Muscle layer of duodenum (tissue), 2 donors: Measurements from ENCODE around the gene OSMR.
"Not testable (repeated sequence)": the region's sequence is repeated elsewhere in the genome, so short reads cannot be mapped to it uniquely, and the experiment has no call there.

Experiments used
- H3K27ac ChIP-seq: one replicate; pipeline ENCODE4 v1.7.0; 2013; ENCODE audit warnings: mild to moderate bottlenecking, low read length
- H3K27me3 ChIP-seq: one replicate; pipeline ENCODE4 v1.7.0; 2013; ENCODE audit warnings: low read depth, mild to moderate bottlenecking, control low read depth, low read length
- H3K36me3 ChIP-seq, 2 donors: one replicate each; pipeline ENCODE4 v1.7.0; 2013; ENCODE audit warnings: low read length in 2 of 2, control low read depth in 1 of 2, mild to moderate bottlenecking in 1 of 2; ENCODE audit not compliant: insufficient read depth in 2 of 2, control insufficient read depth in 1 of 2
- H3K4me1 ChIP-seq, 2 donors: one replicate each; pipeline ENCODE4 v1.7.0; 2013; ENCODE audit warnings: low read length in 2 of 2, mild to moderate bottlenecking in 2 of 2, control low read depth in 1 of 2, moderate library complexity in 1 of 2; ENCODE audit not compliant: insufficient read depth in 2 of 2, control insufficient read depth in 1 of 2
- H3K4me3 ChIP-seq, 2 donors: one replicate each; pipeline ENCODE4 v1.7.0; 2013; ENCODE audit warnings: low read length in 2 of 2, low read depth in 1 of 2, mild to moderate bottlenecking in 1 of 2
- H3K9me3 ChIP-seq, 2 donors: one replicate each; pipeline ENCODE4 v1.7.0; 2013; ENCODE audit warnings: low read length in 2 of 2, control low read depth in 1 of 2, mild to moderate bottlenecking in 1 of 2; ENCODE audit not compliant: control insufficient read depth in 1 of 2
- donor health status: healthy.

Gene OSMR

DNA sequence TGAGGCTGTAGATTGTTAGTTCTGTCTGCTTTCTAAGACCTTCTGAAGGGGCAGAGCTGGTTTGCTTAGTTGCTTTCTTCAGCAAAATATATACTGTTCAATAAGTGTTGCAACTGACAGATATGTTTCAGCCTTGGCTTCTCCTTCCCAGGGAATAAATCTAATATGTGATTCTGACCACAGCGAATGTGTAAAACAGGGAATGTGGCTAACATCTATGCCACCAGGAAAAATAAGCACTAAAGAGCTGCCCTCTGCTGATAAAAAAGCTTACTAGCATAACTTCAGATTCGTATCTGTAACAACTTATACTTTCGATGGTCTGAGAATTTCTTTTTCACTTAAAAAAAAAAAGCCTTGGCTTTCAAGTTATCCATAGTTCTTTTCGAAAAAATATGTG lies 13.0 kb upstream of the OSMR start:
- H3K4me1 ChIP-seq, result peaks cover 0 to 5% of the 10 kb centered on the region in 2 donors
- no peaks in the 10 kb centered on the region for H3K9me3 ChIP-seq
- no peak overlapping the region for H3K27ac ChIP-seq
- H3K27me3 ChIP-seq, result no peaks in the 10 kb centered on the region
- H3K4me3 ChIP-seq, result no peak overlapping the region
- no peaks in the 10 kb centered on the region for H3K36me3 ChIP-seq

DNA sequence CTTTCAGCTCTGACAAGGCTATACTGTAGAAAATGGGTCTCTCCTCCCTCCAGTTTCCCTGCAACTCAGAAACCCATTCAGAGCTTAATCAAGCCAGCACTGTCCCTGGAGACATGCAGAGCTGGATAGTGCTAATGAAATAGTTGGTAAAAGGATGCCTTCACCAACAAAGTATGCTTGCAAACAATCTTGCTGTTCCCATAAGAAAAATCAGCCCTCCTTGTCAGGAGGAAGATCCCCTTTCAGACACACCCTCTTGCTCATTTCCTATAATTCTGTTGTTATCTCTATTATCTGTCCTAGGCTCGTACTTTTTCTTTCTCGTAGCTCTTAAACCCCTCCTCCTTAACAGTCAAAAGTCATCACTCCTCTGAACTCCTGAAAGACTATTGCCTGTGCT lies 9.9 kb upstream of the OSMR start:
- H3K27ac ChIP-seq, result no peak overlapping the region
- no peak overlapping the region for H3K4me3 ChIP-seq
- no peaks in the 10 kb centered on the region for H3K27me3 ChIP-seq
- H3K9me3 ChIP-seq, result no peaks in the 10 kb centered on the region
- H3K36me3 ChIP-seq, result no peaks in the 10 kb centered on the region
- peaks cover 0 to 5% of the 10 kb centered on the region in 2 donors for H3K4me1 ChIP-seq

DNA sequence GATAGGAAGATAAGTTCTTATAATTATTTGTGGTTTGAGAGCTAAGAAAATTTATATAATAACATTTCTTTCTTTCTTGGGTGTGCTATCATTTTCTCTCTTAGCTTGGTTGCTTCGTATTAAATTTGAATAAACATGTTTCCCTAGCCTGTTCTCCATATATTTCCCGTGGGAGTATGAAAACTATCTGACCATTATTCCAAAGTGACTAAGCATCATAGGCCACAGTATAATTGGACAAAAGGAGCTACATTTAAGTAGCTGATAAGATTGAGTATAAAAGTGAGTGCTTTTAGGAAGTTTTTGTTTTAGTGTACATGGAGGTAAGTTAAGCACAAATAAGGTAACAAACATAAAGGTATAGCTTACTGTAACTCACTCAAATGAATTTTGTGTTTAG lies 8.4 kb upstream of the OSMR start:
- Histone ChIP-seq H3K27ac (no peak overlapping the region), H3K4me3 (no peak overlapping the region), H3K4me1 (no peaks in the 10 kb centered on the region), H3K9me3 (no peaks in the 10 kb centered on the region), H3K36me3 (no peaks in the 10 kb centered on the region), H3K27me3 (no peaks in the 10 kb centered on the region)

DNA sequence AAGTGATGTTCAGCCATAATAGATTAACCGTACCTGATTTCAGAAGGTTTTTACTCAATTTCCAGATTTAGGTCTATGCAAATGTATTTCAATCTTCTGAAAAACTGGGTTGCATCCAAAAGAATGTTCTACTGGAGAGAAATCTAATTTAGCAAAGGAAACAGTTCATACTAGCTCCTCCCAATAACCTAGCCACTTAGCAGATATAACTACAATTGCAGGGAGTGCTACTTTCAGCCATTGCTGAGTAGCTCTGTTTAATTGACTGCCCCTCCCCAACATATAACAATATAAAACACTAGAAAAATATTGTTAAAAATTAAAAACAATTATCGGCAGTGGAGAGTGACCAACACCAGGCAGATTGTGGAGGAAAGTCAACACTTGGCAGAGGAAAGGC lies 7.9 kb upstream of the OSMR start:
- no peaks in the 10 kb centered on the region for H3K36me3 ChIP-seq
- H3K9me3 ChIP-seq, result no peaks in the 10 kb centered on the region
- no peaks in the 10 kb centered on the region for H3K27me3 ChIP-seq
- no peak overlapping the region for H3K4me3 ChIP-seq
- H3K4me1 ChIP-seq, result no peaks in the 10 kb centered on the region
- H3K27ac ChIP-seq, result no peak overlapping the region

DNA sequence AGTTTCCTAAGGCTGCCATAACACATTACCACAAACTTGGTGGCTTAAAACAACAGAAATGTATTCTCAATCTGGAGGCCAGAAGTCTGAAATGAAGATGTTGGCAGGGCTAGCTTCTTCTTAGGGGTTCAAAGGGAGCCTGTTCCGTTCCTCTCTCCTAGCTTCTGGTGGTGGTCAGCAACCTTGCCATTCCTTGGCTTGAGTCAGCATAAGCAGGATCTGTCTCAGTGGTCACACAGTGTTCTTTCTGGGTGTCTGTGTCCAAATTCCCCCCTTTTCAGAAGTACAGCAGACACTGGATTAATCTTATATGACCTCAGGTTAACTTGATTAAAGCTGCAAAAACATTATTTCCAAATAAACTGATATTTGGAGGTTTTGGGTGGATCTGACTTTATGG lies 2.1 kb upstream of the OSMR start:
- Histone ChIP-seq H3K36me3 (no peaks in the 10 kb centered on the region), H3K4me1 (no peaks in the 10 kb centered on the region), H3K27ac (no peak overlapping the region), H3K27me3 (no peaks in the 10 kb centered on the region), H3K9me3 (no peaks in the 10 kb centered on the region), H3K4me3 (no peak overlapping the region)

DNA sequence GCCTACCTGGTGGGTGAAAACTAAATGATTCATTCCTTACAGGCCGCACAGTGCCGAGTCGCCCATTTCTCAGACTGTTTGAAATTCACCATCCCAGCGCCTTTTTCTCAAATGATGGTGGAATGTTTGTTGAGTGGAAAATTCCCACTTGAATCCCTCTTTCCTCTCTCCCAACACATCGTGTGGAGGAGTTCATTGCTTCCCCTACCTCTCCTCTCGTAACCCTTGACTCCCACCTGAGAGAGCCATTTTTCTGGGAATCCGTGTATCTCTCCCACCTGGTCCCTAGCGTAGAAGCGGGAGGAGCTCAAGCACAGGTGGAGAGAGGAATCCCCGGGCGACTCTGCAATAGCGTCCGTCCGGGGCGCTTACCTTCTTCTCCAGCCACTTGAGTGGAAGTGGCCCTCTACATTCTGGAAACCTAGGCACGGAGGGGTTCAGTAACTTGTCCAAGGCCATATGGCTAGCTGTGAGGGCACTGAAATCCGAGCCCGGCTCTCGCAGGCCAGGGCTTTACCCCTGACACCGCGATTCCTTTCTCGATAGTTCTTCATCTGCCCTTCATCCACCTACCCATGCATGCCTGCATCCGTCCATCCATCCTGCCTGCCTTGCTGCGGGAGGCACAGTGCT lies 683 bp downstream of the OSMR start:
- Histone ChIP-seq H3K36me3 (peaks cover 0 to 4% of the 10 kb centered on the region in 2 donors), H3K27ac (peak overlapping the region; percentile 64), H3K4me1 (no peaks in the 10 kb centered on the region), H3K9me3 (peaks cover 0 to 3% of the 10 kb centered on the region in 2 donors), H3K4me3 (peak overlapping the region; percentile 63 to 91), H3K27me3 (no peaks in the 10 kb centered on the region)

DNA sequence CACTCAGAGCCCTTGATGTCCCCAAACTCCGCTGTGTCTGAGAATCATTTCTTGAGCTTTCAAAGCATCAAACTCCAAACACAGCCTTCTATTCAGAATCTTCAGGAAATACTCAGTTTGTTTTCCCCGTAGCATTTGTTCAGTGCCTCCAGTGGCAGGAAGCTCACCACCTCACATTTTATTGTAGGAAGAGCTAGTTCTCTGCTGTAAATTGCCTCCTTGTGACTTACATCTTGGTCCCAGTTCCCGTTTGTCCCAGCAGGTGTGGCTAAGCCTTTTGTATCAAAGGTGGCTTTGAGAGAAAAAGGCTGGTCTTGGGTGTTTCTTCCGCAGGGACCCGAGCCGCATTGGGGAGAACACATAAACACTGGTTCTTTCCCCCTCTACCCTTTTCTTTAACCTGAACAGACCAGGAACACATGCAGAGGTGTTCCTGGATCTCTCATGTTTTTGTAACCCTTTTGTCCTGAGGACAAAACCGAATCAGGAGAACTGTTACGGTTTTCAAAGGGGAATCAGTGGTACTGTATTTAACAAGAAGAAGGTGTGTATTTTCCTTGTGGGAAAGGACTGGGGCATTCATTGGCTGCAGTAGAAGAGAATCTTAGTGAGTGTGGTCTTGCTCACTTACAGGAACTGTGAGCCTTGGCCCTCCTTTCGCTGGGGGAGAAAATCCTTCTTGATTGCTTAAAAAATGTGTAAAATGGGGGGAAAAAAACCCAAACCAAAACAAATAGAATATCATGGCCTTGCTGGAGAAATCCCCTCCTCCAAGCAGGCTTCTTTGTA lies 1.9 kb downstream of the OSMR start:
- H3K4me1 ChIP-seq, result no peaks in the 10 kb centered on the region
- peak overlapping the region; percentile 64 for H3K27ac ChIP-seq
- H3K4me3 ChIP-seq, result peak overlapping the region; percentile 63 to 91
- no peaks in the 10 kb centered on the region for H3K27me3 ChIP-seq
- H3K9me3 ChIP-seq, result peaks cover 0 to 5% of the 10 kb centered on the region in 2 donors
- H3K36me3 ChIP-seq, result peaks cover 0 to 6% of the 10 kb centered on the region in 2 donors

DNA sequence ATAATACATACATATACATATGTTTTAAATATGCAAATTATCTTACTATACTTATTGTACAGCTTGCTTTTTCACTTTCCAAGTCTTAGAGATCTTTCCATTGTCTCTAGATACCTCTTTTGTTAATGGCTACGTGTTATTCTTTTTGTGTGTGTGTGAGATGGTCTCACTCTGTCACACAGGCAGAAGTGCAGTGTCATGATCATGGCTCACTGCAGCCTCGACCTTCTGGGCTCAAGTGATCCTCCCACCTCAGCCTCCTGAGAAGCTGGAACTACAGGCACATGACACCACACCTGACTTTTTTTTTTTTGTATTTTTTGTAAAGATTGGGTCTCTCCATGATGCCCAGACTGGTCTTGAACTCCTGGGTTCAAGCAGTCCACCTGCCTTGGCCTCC lies 2.8 kb downstream of the OSMR start:
- Histone ChIP-seq H3K9me3 (peaks cover 0 to 5% of the 10 kb centered on the region in 2 donors), H3K4me3 (peak overlapping the region in 1 of 2 donors; percentile 19), H3K27ac (no peak overlapping the region), H3K4me1 (no peaks in the 10 kb centered on the region), H3K36me3 (peaks cover 0 to 6% of the 10 kb centered on the region in 2 donors), H3K27me3 (no peaks in the 10 kb centered on the region)

DNA sequence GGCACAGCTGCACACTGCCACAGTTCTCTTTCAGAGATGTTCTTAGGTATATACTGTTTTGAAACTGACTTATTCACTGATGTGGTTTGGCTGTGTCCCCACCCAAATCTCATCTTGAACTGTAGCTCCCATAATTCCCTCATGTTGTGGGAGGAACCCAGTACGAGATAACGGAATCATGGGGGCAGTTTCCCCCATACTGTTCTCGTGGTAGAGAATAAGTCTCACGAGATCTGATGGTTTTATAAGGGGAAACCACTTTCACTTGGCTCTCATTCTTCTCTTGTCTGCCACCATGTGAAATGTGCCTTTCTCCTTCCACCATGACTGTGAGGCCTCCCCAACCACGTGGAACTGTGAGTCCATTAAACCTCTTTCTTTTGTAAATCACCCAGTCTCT lies 5.8 kb downstream of the OSMR start:
- H3K4me1 ChIP-seq, H3K27me3 ChIP-seq, H3K4me3 ChIP-seq, H3K36me3 ChIP-seq, H3K27ac ChIP-seq, H3K9me3 ChIP-seq: not testable (repeated sequence)

DNA sequence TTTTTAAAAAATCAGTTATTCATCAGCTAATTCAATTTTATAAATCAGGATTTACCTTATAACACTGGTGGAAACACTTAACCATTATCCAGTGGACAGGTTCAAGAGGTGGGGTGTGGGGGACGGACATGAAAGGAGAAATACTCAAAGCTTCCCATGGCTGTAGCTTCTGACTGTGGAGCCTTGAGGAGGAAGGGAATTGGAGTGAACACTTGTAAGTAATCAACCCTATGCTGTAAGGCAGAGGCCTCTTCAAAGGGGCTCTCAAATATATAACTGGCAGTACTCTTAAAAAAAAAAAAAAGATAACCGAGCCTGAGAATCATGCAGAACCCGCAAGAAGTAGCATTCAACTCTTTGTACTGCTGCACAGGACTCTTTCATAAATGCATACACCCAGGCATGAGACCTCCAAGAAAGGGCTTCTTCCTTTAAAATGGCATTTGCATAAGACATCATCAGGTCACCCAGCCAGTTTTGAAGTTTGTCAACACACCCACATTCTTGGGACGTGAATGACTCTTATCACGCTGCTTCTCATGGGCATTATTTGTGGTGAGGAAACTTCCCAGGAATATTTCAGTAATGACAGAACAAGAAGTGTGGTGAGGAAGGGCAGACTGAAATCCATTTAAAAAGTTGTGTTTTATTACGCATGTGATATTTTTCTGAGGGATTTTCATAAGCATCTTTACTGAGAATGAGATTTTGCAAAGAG lies 8.1 kb downstream of the OSMR start:
- Histone ChIP-seq H3K27me3 (no peaks in the 10 kb centered on the region), H3K4me1 (peaks cover 0 to 9% of the 10 kb centered on the region in 2 donors), H3K27ac (no peak overlapping the region), H3K36me3 (peaks cover 0 to 6% of the 10 kb centered on the region in 2 donors), H3K9me3 (peaks cover 0 to 5% of the 10 kb centered on the region in 2 donors), H3K4me3 (no peak overlapping the region)

DNA sequence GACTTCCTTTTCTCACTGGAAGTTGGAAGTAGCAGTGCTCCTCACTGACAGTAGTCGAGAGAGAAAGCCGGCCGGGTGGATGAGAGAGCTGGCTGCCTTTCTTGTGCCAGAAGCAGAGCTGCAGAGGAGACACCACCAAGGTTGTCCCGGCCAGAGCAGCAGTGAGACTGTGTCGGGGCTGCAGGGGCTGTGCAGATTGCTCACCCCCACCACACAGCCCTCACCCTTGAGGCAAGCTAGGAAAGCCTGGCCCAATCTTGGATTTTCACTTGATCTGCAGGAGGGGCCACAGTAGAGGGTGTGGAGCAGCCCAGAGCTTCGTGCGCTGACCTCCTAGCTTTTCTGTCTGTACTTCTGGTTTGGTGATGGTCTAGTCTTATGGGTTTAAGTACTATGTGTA lies 9.1 kb downstream of the OSMR start:
- Histone ChIP-seq H3K27me3 (no peaks in the 10 kb centered on the region), H3K4me3 (no peak overlapping the region), H3K36me3 (peaks cover 0 to 6% of the 10 kb centered on the region in 2 donors), H3K9me3 (peaks cover 0 to 5% of the 10 kb centered on the region in 2 donors), H3K27ac (no peak overlapping the region), H3K4me1 (peaks cover 0 to 9% of the 10 kb centered on the region in 2 donors)
